Activated gamma-delta T cell treated with anti-CD3 and anti-CD28 coated beads, Interleukin-2, amount 50 U/mL, for 16 hours (primary cell): ENCODE measurements around the gene SIGLEC6.
"Not testable (repeated sequence)": the region's sequence is repeated elsewhere in the genome, so short reads cannot be mapped to it uniquely, and the experiment has no call there.

Experiments
- DNase-seq: peaks from one replicate; pipeline ENCODE4 v3.0.0-alpha.2; 2020; ENCODE audit warnings: low read depth

Gene SIGLEC6

DNA sequence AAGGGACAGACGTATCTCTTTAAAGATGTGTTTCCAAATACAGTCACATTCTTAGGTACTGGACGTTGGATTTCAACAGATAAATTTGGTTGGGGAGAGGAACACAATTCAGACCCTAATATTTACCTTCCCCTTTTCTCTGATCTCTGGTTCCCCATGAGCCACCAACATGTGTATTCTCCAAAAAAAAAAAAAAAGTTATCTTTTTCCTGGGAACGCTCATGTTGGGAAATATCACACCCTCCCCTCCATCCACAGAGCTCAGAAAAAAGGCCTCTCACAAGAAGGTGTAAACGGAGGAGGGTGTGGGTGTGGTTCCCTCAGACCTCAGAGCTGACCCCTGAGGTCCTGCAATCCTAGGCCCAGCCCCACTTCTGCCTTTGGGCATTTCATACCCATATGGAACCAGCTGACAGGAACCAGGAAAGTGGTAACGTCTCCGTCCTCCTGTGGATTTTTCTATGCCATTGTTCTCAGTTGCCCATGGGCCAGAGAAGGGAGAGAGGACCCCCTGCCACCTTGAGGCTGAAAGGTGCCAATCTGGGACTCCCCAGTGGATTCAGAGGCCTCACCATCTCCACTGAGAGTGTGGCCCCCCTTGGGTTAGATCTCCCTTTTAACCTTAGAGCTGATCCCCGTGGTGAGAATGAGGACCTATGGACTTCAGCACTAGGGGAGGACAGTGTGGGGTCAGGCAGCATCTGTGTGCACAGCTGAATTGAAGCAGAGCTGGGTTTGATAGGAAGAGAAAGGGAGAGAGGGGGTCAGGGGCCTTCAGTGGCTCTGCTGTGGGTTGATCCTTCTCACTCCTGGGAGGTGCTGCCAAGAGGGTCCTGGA, 21.4 kb downstream of the SIGLEC6 start:
- no peak for DNase-seq

GRCh38 chr19:51508059-51508733, 23.3 kb downstream of the SIGLEC6 start:
- DNase-seq: no peak

DNA sequence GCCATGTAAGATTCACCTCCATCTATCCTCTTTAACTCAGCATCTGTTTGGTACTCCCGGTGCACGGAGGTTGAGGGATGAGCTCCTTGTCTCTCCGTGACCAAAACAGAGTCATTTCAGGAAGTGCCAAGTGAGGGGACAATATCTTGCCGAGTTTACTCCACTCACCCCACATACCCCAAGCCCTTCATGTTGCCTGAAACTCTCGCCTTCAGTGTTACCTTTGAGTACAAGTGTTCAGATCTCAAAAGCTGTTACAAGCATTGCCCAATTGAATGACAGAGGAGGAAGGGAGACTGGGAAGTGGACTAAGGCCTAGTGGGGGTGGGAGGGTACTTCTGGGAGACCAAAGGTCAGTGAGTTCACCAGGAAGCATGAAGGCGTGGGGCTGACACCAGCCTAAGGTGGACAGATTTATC, 23.8 kb downstream of the SIGLEC6 start:
- DNase-seq: no peak

DNA sequence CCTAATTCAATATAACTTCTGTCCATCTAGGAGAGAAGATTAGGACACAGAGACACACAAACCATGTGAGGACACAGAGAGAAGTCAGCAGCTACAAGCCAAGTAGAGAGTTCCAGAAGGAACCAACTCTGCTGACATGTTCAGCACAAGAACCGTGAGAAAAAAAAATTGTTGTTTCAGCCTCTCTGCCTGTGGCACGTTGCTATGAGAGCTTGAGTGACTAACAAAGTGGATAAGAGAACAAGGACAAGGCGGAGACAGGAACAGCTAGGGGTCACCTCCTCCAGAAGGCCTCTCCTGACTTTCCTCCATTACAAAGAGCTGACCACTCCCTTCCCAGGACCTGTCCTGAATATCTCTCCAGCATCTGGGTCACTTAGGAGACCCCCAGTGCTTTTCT, 24.3 kb downstream of the SIGLEC6 start:
- DNase-seq: no peak

GRCh38 chr19:51505904-51506303, 25.6 kb downstream of the SIGLEC6 start:
- DNase-seq: no peak

DNA sequence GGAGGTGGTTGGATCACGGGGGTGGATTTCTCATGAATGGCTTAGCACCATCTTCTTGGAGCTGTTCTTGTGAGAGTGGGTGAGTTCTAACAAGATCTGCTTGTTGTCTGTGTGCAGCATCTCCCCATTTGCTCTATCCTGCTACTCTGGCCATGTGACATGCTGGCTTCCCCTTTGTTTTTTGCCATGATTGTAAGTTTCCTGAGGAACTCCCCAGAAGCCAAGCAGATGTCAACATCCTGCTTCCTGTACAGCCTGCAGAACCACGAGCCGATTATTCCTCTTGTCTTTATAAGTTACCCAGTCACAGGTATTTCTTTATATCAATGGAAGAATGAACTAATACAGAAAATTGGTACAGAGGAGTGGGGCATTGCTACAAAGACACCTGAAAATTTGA, 27.6 kb downstream of the SIGLEC6 start:
- DNase-seq: no peak

DNA sequence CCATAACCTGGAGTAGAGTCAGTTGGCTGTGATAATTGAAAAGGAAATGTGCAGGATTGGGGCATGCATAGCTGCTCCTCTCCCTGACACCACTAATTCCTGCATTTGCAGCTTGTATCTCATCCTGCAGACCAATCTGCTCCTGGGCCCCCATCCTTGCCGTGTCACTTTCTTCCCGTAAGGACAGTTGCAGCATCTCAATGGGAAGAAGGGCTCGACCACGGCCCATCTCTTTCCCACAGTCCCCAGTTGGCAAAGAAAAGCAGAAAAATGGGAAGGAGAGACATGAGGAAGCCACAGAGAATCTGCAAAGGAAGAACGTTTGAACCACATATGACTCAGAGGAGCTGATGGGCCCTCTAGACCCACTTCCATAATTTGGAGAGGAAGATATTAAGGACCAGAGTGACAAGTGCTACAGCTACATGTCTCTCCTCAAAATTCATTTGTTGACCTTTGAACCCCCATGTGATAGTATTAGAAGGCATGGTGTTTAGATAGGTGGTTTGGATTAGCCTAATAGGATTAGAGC, 28.1 kb downstream of the SIGLEC6 start:
- no peak for DNase-seq

GRCh38 chr19:51501594-51502263, 29.7 kb downstream of the SIGLEC6 start, which contains the start of gene SIGLEC12:
Gene SIGLEC12, minus strand, starts transcription at chr19:51501800. Its CDS starts 67 bp downstream, at chr19:51501733.
- DNase-seq: no peak

DNA sequence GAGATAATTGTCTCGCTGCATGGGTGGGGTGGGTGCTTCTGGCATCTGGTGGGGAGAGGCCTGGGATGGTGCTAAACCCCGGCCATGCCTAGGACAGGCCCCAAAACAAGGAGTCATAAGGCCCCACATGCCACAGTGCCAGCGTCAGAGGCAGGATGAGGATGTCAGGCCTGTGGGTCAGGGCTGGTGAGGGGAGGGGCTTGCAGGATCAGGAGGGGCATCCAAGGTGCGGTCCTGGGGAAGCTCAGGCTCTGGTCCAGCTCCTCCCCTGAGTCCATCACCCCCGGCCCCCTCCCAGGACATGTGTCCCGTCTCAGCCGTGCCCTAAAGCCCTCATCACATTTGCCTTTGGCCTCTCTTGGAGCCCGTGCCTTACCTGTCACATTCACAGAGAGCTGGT, 30.5 kb downstream of the SIGLEC6 start:
- not testable (repeated sequence) for DNase-seq

DNA sequence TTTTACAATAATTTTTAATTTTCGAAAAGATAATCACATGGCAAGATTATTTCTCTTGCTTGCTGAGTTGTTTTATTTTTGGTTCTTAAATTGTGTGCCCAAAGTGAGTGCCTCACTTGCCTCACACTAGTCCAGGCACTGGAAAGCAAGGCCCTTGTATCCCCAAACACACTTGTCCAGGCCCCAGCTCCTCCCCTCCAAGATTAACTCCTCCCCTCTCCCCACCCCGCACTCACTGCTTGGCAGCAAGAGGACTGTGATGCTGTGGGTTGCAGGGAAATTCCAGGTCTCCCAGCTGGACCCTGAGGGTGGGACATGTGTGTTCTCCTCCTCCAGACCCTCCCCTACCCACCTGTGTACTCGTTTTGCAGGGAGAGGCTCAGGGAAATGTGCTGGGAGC, 33.8 kb downstream of the SIGLEC6 start:
- no peak for DNase-seq

GRCh38 chr19:51493776-51494175, 37.7 kb downstream of the SIGLEC6 start:
- no peak for DNase-seq

- no peak for DNase-seq
Measured at GRCh38 chr19:51491586-51491985, 39.9 kb downstream of the SIGLEC6 start.

- no peak for DNase-seq
Measured at GRCh38 chr19:51490676-51491075, 40.8 kb downstream of the SIGLEC6 start.

- DNase-seq: no peak
Measured at GRCh38 chr19:51489113-51489512, 42.4 kb downstream of the SIGLEC6 start.

DNA sequence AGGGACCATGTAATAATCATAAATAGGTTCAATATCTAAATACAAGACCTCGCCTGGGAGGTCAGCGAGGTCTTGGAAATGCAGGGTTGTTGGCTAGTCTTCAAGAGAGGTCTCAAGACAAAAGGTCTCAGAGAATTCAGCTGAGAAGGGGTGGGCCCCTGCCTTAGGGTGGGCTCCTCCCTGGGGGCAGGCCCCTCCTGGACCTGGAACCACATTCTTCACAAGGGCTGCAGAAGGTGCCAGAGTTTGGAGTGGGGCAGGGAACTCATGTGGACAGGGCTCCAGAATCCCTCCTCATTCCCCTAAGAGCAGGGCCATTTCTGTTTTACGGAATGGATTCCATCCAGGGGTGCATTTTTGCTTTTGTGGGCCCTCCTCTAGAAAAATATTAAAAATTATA, 43.0 kb downstream of the SIGLEC6 start:
- DNase-seq: no peak

- no peak for DNase-seq
Measured at GRCh38 chr19:51485960-51486660, 45.4 kb downstream of the SIGLEC6 start.

- no peak for DNase-seq
Measured at GRCh38 chr19:51480590-51480989, 50.9 kb downstream of the SIGLEC6 start.

DNA sequence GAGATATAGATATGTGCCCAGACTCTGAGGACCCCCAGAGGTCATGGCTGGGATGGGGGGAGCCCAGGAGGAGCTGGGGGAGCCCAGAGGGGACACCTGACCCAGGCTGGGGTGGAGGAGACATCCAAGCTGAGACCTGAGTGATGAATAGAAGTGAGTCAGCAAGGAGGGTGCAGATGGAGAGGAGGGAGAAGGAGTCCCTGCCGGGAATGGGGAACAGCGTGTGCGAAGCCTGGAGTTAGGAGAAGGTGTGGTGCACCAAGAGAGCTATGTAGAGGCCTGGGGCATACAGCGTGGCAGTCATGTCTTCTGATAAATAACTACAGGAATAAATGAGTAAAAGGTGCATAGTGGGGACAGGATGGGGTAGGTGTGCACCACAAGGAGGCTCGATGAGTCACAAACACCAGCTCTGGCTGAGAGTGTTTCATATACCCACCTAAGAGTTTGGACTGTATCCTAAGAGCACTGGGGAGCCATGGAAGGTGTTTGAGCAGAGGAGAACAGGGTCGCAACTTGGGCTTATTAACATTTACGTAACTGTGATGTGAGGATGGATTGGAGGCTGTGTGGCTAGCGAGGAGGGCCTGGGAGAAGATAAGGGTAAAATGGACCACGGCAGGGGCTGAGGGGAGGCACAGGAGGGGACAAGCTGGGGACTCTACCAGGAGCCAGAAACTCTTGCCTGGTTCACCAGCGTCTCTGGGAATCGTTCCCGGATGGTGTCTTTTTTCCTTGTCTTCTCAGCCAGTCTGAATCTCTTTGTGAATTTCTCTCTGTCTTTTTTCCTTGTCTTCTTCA, 51.7 kb downstream of the SIGLEC6 start:
- no peak for DNase-seq

DNA sequence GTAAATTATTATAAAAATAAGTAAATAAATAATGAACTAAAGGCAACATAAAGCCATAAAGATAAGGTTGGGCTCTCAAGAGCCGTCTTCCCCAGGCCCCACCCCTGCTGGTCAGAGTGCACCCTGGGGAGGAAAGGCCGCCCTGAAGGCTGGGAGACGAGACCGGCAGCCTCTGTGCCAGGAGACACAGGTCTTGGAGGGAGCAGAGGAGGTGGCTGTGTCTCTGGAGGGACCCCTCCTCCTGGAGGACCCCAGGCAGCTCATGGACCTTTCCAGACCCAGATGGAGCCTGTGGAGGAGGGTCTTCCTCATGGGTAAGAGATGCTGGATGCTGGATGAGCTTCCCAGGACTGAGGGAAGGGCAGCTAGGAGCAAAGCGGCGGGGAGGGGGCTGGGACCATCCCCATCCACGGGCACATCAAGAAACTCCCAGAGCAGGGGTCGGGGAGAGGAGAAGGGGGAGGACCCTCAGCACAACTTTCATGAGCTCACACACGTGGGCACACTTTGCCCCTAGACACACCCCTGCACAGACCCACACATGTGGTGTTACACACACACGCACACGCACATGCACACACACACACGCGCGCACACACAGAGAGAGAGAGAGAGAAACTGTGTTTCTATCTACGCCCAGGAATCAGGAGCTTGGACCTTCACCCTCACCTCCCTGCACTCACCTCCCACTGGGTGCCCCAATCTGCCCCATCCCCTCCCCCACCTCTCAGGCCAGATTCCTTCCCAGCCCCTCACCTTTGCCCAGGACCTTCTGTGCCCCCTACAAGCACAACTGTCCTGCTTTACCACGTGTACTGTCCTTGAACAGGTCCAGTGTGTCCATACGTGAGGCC, 52.9 kb downstream of the SIGLEC6 start, which contains the start of gene CEACAM18:
Gene CEACAM18, plus strand, starts transcription at position 159 of the 854 bp plus-strand sequence.
- no peak for DNase-seq

DNA sequence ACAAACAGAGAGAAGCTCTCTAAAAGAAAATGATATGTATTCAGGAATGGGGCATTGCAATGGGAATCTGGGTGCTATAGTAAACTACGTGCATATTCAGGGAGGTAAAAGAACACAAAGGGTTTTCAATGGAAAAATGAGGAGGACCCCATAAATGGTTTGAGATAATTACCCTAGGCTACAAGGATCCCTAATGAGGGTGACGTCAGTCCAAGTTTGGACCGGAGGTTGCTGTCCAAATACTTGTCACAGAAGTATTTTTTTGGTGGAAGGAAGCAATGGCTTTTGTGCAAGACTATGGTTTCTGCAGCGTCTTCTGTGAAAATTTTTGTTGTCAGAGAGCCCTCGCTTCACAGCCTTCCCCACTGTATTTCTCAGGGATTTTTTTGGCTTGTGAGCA, 54.1 kb downstream of the SIGLEC6 start:
- DNase-seq: no peak
